Anterior cingulate cortex (tissue), 58 donors: ENCODE data around the gene MAP7.
"Not testable (repeated sequence)": the region's sequence is repeated elsewhere in the genome, so short reads cannot be mapped to it uniquely, and the experiment has no call there.

Experiments
- DNase-seq, 58 donors: peaks; one replicate each; lab custom pipeline; 2025; lab: John Stamatoyannopoulos, UW

Gene MAP7

DNA sequence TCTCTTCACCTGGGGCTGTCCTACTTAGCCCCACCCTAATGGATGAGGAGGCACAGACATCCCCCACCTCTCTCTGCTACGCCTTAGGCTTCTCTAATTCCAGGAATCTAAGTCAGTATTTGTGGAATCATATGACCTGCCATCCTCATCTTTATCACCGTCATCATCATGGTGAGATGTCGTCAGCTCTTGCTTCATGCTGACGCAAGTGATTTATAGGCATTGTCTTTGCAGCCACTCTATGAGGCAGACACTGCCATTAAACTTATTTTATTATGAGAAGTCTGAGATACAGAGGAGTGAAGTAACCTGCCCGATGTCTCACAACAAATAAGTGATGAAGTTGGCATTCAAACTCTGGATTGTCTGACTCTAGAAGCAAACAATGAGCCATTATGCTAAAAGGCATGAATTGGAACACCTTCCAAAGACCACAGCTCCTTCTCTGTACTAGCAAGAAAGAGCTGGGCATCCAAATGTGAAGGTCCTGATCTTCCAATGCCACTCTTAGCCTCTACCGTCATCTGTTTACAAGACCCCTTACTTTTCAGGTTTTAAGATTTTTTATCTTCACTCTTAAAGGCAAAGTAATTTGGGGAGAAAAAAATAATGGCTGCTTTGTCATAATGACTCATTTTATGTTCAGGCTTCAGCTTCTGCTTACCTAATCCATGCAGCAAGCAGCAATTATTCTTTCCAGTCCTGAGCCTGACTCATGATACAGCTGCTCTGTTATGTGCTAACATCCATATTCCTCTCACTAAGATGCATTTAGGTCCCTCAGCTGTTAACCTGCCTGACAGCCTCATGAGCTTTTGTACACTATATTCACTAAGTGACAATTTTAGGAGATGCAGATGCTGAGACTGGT, 146.9 kb downstream of the MAP7 start:
- DNase-seq: peak in 9 of 58 donors; percentile 8 to 67 (median 31)

DNA sequence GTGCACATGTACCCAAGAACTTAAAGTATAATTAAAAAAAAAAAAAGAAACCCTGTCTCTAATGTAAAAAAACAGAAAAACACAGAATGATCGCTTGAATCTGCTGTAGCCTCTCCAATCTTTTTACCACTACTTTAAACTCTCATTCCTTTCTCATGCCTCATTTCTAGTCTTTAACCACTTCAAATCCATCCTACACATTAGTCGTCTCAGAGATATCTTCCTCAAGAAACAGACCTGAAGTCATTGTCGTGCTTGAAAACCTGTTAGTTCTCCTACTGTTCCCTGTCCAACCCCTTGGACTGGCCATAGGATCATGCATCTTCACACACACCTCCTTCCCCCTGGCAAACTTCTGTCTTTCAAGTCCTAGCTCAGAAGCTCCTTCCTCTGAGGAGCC, 148.5 kb downstream of the MAP7 start:
- no peak for DNase-seq

DNA sequence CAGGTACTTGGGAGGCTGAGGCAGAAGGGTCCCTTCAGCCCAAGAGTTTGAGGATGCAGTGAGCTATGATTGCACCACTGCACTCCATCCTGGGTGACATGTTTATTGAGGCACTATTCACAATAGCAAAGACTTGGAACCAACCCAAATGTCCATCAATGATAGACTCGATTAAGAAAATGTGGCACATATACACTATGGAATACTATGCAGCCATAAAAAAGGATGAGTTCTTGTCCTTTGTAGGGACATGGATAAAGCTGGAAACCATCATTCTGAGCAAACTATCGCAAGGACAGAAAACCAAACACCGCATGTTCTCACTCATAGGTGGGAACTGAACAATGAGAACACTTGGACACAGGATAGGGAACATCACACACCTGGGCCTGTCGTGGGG, 149.0 kb downstream of the MAP7 start:
- DNase-seq: not testable (repeated sequence)

DNA sequence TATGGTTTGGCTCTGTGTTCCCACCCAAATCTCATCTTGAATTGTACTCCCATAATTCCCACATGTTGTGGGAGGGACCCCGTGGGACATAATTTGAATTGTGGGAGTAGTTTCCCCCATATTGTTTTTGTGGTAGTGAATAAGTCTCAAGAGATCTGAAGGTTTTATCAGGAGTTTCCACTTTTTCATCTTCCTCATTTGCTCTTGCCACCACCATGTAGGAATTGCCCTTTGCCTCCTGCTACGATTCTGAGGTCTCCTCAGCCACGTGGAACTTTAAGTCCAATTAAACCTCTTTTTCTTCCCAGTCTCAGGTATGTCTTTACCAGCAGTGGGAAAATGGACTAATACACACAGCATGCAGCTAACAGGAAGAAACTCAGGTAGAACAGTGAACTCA, 151.8 kb downstream of the MAP7 start:
- no peak for DNase-seq

DNA sequence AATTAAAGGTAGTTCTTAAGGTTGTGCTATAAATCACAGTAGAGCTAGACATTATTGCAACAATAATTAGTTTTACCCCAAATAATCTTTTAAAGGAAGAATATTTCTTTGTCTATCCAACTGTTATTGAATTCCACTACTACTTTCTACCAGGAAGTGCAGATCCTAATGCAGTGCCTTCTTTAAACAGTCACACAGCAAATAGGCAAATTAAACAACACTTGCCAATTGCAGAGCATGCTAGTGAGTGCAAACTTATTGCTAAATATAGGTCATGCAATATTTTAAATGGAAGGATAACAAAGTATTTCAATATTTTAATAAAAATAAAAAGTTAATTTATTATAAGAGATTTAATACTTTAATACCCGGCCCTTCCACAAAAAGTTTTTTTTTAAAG, 153.3 kb downstream of the MAP7 start:
- no peak for DNase-seq

DNA sequence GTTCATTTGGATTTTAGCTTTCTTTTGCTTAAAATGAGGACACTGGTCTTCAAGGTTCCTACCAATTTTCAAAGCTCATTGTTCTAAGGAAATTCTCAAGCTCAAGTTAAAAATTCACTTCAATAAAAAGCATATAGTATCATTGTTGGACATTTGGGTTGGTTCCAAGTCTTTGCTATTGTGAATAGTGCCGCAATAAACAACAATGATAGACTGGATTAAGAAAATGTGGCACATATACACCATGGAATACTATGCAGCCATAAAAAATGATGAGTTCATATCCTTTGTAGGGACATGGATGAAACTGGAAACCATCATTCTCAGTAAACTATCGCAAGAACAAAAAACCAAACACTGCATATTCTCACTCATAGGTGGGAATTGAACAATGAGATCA, 159.3 kb downstream of the MAP7 start:
- not testable (repeated sequence) for DNase-seq

DNA sequence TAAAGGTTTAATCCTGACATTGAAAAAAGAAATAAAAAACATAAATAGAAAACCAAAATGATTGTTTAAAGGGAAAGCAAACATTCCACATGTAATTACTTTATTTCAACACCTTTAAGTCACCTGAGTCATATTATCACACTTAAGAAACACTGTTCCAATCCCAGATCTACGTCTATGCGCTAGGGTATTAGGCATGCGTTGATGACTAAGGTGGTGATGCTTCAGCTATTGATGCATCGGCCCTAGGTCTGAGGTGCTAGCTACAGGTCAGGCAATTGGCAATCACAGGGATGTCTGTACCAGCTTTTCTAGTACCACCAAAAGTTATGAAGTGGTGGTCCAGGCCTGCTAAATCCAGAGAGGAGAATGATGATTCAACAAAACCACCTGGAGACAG, 162.9 kb downstream of the MAP7 start:
- DNase-seq: no peak

DNA sequence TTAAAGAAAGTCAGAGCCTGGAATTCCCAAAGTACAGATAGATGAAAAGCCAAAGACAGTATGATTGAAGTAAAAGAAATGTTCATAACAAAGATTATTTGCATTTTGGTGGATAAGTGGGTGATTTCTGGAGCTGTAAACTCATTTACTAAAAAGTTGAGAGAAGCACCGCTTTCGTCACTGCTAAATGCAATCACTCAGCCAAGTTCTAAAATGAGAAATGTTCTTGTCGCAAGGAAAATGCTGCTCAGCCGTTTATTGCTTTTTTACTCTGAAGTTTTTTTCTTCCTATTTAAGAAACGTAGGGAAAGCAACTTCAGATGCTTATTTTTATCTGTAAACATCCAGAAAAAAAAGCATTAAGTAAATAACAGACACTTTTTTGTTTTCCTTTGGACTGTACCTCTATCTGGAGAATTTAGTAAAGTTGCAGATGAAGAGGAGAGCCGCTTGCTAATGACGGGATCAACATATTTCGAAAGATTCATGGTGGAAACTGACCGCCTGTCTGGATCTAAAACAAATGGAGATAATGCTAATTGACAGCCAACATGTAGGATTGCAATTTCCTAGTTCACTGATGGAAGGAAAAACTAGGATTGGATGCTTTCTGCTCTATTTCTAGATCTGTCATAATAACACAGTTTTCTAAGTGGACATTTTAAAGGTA, 166.8 kb downstream of the MAP7 start:
- no peak for DNase-seq

DNA sequence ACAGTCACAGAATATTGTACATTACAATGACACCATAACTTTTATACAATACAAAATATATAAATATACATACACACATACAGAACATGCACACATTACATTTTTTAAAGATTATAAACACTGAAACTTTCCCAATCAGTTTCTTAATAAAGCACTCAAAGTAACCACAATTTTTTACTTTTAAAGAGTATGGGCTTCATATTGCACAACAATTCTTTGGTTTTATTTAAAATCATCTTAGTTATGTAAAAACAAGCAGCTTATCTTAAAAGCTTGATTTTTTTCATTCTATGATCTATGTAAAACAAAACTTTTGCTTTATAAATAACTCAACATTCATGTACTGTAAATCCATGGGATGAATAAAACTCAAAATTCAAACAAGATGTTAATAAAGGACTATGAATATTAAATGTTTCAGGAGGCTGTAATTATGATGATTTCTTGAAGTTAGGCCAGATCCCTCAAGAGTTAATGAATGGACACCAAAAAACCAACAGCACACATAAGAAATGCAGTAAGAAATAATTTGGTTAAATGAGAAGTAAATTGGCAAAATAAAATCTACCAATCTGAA, 167.5 kb downstream of the MAP7 start:
- DNase-seq: no peak

DNA sequence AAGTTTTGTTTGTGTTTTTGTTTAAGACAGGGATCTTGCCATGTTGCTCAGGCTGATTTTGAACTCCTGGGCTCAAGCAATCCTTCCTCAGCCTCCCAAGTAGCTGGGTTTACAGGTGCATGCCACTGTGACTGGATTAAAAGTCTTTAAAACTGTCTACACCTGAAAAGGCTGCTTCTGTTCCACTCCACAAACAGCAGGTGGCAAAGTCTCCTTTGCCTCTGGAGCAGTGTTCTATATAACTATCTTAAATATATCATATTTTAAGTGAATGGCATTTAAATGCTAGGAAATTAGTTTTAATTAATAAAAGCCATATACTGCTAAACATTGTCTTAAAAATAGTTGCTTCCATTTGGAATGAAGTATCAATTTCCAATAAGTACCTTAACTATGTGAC, 171.3 kb downstream of the MAP7 start:
- no peak for DNase-seq

DNA sequence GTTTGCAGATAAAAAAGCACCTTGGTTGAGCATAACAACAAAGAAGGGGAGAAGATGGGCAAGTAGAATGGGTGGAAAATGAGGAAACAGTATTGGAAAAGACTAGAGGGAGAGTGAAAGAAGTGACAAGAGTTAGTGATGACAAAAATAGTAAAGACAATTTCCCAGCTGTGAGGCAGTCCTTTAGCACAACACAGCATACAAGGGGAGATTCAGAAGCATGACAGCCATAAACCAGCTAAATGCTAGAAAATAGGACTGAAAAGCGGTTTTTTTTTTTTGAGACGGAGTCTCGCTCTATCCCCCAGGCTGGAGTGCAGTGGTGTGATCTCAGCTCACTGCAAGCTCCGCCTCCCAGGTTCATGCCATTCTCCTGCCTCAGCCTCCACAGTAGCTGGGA, 174.4 kb downstream of the MAP7 start:
- not testable (repeated sequence) for DNase-seq

DNA sequence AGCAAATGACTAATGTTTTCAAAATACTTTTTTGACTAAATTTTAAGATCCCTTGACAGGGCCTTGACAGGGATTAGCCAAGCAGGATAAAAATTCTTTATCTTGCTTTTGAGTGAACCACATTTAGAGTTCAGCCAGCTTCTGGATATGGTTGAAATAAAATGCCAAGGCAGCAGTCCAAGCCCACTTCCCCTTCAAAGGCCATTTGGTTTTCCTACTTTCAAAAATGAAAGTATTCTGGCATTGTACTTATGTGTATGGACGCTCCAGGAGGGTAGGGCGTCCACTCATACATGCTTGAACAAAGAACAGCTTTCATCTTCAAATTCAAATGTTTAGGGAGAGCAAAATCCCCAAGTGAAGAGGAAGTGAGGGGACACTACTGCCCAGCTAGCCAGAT, 178.3 kb downstream of the MAP7 start:
- no peak for DNase-seq

DNA sequence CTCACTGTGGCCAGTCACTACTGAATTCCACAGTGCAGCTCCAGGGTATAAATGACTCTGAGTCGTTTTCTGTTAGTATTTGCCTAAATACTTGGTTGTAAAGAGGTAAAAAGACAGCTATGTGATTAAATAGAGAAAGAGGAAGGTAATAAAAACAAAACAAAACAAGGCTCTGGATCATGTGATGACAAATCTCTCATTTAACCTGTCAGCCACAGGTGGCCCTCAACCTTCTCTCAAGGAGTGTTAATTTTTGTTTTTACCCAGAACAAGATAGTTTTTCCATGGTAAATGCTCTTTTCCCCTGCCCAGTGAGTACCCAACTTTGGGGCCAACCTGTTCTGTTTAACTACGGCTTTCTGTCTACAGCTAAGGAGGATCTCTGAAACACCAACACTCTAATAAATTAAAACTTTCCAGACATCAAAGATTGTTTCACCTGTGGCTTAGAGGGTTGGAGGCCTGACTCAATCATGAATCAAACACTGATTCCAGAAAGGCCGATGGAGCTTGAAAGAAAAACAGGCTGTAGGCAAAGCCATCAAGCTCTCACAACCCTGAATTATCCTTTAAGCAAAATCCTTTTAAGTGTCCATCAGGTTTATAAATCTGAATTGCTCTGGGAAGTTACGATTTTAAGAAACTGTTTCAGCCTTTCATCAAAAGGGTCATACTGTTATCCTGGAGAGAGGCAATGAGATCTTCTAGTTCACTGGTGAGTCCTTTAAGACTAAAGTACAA, 179.1 kb downstream of the MAP7 start:
- DNase-seq: no peak

DNA sequence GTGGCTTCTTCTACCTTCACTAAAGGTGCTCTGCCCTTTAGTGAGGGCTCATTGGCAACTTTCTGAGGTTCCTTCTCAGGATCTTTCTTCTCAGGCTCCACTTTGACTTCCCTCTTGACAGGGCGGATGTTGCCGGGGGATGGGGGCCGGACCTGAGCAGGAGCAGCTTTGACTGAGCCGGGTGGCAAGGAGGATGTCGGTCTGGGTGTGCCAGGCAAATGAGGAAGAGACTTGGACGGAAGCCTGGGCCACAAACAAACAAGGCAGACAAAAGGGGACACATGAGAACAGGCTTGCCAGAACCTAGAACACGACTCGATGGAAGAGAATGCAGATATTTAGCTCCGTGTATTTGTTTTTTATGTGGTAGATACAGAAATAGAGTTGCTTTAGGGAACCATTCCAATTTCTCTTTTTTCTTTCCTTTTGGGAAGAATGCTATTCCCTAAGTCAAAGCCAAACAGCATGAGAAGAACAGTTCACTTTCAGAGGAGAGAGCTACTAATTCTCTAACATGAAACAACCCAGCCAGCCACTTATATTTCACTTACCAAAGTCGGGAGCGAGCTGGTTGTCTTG, 184.4 kb downstream of the MAP7 start:
- DNase-seq: peak in 42 of 58 donors; percentile 9 to 70 (median 38)

DNA sequence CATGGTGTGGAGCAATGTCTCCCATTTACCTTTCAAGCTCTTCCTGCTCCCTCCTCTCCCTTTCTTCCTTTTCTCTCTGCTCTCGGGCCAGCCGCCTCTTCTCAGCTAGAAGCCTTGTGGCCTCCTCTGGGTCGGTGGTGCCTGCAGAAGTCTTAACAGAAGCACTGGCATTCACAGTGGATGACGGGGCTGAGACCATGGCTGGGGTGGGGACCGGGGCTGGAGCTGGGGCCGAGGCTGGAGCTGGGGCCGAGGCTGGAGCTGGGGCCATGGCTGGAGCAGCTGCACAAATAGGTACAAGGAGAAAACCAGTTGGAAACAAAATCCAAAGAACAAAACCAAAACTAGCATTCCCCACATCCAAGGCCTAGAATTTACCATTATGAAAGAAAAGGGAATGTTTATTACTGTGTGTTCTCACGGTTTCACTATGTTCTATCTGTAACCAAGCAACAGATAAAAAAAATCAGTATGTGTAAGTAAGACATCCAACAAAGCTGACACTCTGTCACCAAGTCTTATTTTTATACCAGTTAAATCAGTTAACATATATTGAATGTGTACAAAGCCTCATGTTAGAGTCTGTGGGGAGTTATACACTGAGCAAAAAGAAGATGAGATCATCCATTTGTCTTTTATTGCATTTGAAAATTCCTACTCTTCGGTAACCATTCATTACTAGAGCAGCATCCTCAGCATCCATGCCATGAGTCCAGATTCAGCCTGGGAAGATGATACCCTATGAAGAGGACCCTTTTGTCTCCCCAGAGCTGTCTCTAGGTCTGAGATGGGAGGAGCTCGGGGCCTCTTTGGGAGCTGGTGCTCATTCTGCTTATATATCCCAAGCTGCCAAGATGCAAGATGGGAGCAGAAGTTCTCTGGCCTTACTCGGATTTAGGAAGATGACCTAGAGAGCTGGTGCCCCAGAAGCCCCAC, 187.5 kb downstream of the MAP7 start:
- peak in 4 of 58 donors; percentile 9 to 54 (median 24) for DNase-seq

DNA sequence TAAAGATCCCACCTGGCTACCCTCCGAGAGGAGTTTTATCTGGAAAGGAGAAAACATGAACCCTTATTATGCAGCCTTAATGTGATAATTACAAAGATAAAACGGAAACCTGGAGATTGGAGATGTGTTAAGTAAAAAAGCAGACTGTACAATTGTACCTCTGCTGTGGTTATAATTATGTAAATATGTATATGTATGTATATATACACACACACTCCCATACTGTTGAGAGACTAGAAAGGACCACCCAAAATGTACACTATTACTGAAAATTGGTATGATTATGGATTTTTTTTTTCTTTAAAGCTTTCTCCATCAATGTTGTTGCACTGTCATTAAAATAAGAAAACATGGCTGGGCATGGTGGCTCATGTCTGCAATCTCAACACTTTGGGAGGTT, 188.4 kb downstream of the MAP7 start:
- no peak for DNase-seq

DNA sequence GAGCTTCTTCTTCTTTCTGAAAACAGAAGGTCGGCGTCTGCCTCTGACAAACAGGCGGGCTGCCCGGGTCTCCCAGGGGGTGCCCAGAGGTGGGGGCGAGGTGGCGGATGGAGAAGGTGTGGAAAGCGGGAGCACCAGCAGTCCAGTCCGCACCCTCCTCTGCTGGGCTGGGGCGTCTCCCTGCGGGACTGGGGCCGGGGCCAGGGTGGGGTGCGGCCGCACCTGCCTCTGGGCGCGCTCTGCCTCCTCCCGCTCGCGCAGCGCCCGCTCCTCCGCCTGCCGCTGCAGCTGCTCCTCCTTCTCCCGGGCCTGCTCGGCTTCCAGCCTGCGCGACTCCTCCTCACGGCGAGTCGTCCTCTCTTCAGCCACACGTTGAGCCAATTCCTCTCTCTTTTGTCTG, 189.4 kb downstream of the MAP7 start:
- DNase-seq: no peak

DNA sequence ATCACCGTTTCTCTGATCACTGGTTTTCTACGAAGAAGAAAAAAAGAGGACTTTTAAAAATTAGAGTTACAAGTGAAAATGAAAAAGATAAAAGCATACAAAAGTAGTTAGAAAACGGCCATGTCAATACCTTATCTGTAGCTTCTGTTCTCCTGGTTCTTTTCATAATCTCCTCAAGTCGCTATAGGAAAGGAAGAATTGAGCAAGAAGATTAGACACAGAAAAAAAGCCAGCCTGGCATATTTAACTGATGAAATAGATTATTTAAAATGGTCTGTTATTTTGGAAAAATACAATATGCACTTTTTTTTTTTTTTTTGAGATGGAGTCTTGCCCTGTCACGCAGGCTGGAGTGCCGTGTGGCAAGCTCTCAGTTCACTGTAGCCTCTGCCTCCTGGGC, 190.4 kb downstream of the MAP7 start:
- DNase-seq: no peak

DNA sequence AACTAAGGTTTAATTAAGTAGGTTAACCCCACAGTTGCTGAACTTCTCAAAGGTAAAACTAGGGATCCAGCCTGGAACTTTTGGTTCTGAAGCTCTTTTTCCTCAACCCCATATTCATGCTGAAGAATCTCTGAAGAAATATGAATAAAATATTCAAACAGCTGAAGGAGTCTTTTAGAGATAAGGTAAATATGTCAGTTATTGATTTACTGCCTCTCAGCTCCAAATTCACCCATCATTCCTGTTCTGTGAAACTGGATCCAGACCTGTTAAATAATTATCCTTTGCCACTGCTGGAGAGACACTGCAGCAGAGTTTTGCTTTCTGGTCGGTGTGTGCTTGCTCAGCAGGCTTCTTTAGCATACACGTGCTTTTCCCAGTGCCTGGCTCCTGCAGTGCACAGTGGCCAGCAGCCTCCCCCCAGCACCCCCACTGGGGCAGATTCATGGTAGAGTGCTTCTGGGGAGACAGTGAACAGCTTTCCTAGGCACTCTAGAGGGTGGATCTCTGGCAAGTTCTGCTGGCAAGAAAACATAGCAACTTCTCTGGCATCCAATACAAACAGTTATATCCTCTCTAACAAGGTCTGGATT, 198.6 kb downstream of the MAP7 start:
- peak in 2 of 58 donors; percentile 9 to 46 for DNase-seq
